GM19240 (cell line): Measurements from ENCODE around the gene SLC17A9.

Source experiments
- DNase-seq: peaks from one replicate; pipeline ENCODE4 v3.0.0; 2011; ENCODE audit warnings: low spot score; ENCODE audit not compliant: insufficient read length

SLC17A9 gene, protein sequence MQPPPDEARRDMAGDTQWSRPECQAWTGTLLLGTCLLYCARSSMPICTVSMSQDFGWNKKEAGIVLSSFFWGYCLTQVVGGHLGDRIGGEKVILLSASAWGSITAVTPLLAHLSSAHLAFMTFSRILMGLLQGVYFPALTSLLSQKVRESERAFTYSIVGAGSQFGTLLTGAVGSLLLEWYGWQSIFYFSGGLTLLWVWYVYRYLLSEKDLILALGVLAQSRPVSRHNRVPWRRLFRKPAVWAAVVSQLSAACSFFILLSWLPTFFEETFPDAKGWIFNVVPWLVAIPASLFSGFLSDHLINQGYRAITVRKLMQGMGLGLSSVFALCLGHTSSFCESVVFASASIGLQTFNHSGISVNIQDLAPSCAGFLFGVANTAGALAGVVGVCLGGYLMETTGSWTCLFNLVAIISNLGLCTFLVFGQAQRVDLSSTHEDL

DNA sequence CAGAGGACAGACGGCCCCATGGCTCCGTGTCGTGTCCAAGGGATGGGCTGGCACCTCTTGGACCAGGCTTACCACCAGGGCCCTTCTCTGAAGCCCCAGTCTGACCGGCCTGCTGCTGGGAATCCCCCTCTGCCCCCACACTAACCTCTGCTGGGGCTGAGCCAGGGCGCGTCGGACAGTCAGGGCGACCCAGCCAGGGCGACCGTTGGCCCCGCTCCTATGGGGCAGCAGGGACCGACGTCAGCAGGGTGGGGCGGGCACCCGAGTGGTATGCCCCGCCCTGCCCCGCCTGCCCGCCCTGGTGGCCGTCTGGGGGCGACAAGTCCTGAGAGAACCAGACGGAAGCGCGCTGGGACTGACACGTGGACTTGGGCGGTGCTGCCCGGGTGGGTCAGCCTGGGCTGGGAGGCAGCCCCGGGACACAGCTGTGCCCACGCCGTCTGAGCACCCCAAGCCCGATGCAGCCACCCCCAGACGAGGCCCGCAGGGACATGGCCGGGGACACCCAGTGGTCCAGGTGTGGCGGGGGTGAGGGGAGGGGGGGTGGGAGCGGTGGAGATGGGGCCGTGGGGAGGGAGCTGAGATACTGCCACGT, at the start of gene SLC17A9:
TSS of gene SLC17A9 (plus strand) at position 337 of the 595 bp plus-strand sequence. CDS start at position 459, 122 bp downstream.
- DNase-seq = peak; percentile 84

DNA sequence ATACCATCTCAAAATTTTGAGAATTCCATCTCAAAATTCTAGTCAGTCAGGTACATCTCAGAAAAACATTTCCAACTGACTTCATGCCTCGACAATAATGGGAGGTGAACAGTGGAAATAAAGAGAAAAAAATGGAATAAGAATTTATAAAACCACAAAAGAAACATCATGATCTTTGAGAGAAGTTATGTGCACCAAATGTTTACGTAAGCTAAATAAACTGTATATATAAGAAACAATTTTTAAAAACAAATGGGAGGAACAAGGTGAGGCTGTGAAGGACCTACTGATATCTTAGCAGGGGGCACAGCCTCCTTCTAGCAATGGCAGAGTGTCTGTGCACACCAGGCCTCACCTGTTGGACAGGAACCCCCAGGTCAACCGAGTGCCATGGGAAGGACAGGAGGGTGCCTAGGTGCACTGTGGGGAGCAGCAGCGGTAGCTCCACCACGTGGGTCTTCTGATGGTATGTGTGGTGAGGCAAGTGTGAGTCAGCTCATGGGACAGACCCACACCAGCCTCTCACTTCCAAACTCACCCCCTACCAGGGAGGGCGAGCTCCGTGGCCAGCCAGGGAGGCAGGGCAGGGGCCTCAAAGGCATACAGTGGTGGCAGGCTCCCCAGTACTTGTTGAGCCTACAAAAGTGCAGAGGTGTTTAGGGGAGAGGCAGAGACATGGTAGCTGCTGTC, 49.4 kb upstream of the SLC17A9 start:
- DNase-seq = no peak

DNA sequence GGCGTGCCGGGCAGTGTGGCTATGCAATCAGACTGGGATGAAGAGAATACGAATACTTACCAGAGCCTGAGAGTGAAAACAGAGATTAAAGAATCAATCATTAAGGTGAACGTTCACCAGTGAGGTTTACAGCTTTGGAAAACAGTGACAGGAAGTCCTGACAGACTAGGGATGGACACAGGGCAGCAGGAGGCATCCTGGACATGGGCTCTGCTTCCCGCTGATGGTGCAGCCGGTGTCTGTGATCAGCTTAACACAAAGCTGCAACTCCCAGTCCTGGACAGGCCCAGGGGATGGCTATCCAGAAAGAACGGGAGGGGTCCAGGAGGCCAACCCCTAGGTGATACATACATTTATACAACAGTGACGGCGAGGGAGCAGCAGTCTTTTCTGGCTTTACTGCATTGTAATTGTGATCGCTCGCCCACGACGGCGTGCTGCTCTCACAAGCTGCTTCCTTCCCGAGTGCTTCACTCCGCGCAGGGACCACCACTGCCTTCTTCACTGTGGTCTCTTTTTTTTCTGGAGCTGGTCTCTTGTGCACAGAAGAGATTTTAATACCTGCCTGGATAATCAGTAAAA, 46.9 kb upstream of the SLC17A9 start:
- no peak for DNase-seq

DNA sequence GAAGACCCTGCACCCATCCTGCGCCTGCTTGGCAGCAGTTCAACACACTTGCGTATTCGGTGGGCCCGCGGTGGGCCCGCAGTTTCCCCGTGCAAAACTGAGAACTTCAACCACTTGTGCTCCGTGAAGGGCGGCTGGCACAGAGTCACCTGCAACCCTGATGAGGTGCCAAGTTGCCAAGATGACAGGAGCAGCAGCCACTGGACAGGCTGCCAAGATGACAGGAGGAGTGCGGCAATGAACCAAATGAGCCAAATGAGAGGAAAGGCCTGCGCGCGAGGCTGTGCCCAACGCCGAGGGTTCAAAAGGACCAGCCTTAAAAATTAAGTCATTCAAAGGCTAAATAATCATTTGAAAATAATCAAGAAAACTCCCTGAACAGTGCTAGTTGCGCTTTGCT, 46.3 kb upstream of the SLC17A9 start:
- DNase-seq = no peak

DNA sequence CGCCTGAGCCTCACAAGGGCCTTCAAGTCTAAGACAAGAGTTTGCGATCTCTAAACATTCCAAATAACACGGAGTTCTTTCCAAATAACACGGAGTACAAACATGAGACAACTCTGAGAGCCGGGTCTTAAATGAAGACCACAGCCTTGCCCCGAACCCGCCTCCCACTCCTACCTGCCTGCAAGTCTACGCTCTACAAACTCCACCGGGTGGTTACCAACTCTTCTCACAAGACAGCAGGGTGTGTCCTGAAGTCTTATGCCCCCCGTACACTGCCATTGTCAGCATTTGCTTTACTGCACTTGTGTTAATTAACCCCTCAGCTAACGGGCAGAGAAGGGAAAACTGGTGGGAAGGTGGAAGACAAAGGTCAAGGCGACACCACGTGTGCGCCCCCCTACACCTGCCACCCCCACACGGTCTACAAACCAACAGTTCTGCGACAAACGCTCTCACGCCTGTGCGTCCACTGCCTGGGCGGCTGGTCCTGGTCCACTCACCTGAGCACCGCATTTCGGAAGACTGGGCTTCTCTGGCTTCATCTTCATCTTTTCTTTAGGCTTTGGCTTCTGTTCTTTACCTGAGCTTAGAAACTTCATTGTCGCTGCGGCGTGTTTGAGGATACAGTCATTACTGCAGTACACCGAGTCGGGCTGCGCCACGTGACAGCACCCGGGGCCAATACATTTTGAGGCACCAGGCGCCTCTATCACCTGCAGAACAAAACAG, 45.7 kb upstream of the SLC17A9 start:
- DNase-seq = no peak

DNA sequence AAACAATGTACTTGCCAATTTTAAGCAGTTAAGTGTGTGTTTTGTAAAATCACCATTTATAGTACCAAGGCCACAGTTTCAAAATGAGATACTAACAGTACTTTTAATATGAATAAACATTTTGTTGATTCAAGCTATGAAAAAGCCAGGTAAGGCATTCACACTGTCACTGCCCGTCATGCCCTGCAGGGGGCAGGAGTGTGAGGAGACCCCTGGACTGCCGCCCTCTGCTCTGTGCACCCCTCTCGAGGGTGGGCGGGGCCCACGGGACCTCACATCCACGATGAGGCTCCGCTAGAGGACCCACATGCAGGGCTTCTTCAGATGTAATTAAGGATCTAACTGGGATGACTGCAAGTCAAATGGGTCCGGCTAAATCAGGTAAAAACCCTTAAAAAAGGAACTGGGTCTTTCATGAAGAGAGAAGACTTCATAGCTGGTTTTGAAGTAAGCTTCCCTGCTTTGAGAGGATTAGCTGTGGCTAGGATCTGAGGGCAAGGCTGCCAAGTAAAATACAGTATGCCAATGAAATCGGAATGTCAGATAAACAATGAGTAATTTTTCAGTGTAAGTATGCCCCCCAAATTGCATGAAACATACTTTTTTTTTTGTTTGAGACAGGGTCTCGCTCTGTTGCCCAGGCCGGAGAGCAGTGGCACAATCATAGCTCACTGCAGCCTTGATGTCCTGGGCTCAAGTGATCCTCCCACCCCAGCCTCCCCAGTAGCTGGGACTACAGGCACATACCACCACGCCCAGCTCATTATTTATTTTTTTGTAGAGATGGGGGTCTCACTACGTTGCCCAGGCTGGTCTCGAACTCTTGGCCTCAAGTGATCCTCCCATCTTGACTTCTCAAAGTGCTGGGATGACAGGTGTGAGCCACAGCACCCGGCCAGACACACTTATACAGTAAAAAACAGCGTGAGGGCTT, 44.9 kb upstream of the SLC17A9 start:
- DNase-seq = no peak

DNA sequence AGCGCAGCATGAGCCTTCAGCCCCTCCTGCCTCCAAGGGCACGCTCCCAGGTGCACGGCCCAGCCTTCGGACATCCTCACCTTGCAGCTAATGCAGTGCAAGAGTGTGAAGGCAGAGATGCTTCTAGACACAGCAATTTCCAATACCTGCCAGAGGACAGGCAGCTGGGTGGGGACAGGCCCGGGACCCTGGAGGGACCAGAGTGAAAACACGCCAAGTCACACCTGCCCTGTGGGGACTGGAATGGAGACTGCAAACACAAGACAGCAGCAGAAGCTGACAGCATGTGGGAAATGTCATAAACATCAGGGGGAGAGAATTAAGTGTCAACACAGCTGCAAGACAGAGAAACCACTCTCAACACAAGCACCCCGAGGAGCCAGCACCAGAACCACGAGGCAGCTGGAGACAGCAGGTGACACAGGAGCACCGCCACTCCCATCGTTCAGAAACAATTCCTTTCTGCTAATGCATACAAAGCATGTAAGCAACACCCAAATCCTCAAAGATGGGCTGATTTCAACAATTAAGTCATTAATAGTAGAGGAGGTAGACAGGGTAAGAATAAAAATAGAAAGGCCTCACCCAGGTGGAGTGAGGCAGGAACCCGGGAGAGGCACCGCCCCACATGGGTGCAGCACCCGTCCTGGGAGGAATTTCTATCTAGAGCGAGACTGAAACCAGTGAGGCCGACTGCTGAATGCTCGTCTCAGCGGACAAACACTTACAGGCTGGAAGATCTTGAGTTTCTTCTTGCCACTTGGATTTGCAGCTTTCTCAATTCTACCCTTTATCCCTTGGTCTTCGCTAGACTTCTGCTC, 43.3 kb upstream of the SLC17A9 start:
- DNase-seq = no peak

DNA sequence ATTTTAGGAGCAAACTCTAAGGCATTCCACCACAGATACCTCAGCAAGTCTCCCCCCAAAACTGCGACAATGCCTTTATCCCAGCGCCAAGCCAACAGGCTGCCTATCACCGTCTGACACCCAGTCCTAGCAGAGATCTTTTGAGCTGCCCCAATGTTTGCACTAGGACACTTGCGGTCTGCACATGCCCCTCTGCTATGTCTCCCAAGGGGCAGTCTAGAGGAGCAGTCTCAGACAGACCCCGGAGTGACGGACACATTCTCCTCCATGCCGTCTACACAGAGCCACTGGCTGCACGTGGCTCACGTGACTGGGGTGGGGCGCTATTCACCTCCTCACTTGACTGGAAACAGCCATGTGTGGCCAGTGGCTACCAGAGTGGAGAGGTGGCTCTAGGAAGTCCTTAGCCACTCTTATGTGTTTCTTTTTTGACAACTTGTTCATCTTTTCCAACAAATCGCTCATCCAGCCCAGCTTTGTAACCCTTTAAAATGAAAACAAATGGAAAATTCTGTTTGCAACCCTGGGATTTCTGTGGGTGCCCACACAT, 42.2 kb upstream of the SLC17A9 start:
- DNase-seq = no peak

DNA sequence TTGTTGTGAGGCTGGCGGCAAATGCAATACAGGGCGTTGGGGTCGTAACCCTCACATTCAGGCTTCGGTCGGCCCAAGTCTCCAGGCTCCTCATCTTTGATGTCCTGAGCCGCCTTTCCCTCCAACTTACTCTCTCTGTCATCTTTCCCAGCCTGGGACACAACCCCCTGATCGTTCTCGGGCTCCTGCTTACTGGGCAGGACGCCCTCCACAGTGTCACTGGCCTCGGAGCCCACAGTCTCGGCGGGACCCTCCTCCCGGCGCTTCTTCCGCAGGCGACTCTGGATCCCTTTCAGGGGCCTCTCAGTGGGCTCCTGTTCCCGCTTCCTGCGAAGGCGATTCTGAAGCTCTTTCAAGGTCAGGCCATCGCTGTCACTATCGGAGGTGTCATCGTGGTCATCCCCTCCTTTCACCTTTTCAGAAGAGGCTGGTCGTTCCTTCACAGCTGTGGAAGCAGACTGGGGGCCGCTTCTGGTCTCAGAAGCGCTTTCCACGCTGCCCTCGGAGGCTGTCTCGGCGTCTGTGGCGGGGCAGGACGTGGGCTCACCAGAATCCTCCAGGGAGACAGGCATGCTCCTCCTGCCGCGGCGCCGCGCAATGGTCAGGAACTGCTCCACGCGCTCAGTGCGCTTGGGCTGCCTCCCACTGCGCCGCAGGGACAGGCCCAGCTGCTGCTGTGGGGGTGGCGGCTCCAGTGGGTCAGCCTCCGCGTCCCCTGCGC, 41.6 kb upstream of the SLC17A9 start:
- no peak for DNase-seq

DNA sequence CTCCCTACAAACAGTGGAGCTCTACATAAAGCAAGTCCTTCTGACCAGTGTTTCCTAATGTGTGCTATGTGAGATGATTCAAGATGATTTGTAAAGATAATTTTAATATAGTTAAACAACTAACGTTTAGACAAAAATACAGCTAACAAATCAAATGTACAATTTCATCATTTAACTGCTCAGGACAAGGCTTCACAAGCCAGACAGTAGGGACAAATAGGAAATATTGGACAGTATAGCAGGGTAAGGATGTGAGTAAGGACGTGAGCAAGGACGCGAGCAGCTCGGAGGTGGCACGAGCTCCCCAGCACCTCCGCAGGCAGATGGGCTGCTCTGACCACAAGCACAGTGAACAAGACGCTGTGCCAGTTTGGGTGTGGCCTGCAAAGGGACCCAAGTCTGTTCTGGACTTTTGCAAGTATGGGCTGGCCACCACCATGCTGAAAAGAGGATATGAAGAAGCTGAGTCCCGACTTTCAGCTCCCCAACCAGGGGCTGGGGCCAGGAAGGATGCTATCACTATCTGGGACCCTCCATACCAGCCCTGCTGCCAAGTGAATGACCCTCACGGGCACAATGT, 40.7 kb upstream of the SLC17A9 start:
- no peak for DNase-seq

DNA sequence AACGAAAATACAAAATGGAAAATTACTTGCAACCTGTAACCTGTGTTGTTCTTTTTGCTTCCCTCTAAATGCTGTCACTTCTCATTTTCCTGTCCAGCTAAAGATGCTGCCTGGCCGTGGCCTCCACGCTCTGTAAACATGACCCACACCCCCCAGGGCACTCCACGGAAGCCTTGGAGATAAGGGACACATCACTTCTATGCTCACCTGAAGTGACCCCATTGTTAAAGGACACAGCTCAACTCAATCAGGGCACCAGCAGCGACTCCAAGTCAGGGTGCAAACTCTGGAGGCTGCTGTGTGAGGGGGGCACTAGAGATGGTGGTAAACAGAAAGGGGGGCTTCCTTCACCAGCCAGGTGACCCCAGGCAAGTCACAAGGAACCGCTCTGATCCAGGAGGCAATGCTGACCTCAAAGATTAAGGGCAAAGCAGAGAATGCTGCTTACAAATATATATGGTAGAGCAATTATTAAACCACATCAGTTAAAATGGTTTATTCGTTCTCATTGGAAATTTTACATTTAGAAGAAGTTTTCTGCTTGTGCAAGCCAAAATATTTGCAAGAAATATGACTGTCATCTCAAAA, 39.4 kb upstream of the SLC17A9 start:
- DNase-seq = no peak

DNA sequence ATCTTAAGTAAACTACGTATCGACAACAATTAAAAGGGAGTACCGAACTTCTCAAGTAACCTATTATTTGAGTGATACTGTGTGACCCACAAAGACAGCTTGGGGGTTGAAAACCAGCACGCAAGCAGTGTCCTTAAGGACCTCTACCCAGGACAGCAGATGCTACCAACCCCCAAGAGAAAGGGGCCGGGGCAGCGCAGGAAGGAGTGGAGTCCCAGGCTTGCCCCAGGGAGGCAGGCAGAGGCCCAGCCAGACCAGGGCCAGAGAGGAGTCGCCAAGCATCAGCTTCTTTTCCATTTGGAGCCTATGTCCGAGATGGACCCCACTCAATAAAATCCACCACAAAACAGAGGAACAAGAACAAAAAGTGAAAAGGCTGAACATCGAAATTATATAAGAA, 38.1 kb upstream of the SLC17A9 start:
- no peak for DNase-seq

DNA sequence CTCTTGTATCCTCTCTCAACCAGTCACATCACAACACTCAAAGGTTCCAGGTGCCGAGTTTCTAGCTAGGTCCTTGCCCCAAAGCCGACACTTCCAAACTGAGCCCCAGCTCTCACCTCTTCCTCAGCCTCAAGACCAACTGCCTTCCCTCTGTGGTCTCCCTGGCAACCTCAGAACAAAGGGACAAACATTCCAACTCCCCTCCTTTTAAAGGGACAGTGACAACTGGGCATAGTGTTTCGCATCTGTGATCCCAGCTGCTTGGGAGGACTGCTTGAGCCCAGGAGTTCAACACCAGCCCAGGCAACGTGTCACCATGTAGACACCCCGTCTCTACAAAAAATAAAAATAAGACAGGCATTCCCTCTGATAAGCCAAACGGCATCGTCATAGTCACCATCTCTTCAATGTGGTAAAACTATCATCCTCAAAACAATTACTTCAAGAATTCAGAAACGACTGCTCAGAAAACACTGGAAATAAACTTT, 37.5 kb upstream of the SLC17A9 start:
- no peak for DNase-seq

DNA sequence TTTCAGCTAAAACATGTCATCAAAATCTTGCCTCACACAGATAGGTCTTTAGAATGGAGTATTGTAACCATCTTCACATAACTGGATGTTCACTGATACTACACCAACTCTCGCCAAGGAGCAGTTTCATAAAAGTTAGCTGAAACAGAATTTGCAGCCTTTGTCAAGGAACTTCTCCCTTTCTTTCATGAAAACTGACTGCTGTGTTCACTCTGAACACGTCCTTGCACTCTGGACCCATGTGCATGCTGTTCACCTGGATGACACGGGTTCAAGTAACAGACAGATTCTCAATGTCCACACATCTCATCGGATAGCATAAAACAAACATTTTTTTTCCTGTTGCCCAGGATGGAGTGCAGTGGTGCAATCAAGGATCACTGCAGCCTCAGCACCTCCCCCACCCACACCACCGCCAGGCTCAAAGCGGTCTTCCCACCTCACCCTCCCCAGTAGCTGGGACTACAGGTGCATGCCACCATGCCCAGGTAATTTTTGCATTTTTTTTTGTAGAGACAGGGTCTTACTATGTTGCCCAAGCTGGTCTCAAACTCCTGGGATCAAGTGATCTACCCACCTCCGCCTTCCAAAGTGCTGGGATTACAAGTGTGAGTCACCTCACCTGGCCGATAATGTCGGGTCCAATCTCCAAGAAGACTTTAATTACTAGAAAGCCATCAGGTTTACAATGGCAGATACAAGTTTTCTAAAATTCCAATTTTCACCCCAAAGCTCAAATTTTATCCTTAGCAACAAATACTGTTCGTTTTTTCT, 35.6 kb upstream of the SLC17A9 start:
- no peak for DNase-seq

DNA sequence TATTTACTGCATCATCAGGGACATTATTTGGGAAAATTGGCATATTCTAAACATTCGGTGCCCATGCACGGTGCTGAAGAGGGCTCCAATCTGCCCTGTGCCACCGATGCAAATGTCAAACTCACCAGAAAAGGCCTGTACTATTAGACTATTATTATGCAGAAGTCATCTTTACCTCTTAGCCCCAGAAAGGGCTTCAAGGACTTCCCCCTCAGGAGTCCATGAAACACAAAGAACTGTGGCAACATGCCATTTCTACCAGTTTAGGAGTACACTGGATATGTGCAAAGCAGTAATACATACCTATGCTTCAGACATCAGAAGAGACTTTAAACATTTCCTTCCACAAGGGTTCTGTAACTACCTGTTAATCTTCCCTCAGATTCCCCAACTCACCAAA, 34.8 kb upstream of the SLC17A9 start:
- DNase-seq = no peak

DNA sequence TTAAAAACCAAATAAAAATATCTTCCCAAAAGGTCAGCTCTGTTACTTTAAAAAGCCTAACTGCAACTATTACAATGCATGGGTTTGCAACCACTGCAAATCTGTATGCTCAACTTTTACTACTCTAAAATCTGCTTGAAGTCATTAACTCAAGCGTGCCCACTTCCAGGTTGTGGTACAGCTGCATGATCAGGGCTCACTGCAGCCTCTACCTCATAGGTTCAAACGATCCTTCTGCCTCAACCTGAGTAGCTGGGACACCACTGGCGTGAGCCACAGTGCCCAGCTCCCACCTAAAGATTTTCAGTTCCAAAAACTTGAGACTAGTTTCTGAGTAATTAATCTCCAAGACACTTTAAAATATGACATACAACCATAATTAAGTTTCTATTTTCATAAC, 34.4 kb upstream of the SLC17A9 start:
- DNase-seq = no peak

DNA sequence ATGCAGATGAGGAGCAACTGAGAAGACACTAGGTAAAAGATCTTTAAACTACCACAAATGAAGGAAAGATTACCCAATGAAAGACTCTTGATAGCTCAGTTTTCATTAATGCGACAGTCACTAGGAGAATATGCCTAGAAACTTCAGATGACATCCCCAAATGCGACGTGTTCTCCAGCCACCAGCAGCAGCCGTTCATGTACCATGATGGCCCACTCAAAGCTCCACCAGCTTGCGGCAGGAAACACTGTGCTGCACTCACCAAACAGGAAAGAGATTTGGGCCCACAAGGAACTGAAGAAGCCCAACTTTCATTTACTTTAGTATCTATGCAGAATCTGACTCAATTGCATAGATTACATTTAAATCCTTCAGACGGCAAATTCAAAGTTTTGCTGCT, 33.7 kb upstream of the SLC17A9 start:
- no peak for DNase-seq
